HG03457 (cell line): Measurements from ENCODE around the gene IL13RA2.

Source experiments
- ATAC-seq: cut with Tn5 transposase; IDR thresholded peaks from one replicate; pipeline ENCODE4 v1.9.1; 2021; ENCODE audit warnings: moderate number of reproducible peaks; ENCODE audit not compliant: unreplicated experiment

The IL13RA2 gene

DNA sequence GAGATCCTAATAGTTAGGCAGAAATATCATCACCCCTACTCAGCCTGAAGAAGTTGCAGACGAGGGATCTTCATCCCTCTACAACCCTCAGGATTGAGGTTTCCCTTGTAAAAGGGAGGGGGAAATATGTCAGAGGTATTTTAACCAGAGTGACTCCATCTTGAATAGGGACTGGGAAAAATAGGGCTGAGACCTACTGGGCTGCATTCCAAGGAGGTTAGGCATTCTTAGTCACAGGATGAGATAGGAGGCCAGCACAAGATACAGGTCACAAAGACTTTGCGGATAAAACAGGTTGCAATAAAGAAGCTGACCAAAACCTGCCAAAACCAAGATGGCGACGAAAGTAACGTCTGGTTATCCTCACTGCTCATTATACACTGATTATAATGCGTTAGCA is 17.5 kb downstream of the IL13RA2 start:
- ATAC-seq, result no peak

DNA sequence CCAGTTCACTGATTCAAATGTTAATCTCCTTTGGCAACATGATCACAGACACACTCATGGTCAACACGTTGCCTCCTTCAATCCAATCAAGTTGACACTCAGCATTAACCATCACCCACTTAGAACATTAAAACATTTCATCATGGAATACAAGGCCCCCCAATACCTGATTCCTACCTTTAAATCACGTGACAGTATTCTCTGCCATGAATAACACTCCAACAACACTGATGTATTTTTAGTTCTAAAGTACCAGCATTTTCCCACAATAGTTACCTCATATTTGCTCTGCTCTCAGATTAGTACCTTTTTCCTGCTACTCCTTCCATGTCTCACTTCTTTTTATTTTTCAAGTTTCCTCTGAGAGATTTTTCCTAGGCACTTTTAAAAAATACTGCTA is 19.6 kb downstream of the IL13RA2 start:
- ATAC-seq, result no peak

DNA sequence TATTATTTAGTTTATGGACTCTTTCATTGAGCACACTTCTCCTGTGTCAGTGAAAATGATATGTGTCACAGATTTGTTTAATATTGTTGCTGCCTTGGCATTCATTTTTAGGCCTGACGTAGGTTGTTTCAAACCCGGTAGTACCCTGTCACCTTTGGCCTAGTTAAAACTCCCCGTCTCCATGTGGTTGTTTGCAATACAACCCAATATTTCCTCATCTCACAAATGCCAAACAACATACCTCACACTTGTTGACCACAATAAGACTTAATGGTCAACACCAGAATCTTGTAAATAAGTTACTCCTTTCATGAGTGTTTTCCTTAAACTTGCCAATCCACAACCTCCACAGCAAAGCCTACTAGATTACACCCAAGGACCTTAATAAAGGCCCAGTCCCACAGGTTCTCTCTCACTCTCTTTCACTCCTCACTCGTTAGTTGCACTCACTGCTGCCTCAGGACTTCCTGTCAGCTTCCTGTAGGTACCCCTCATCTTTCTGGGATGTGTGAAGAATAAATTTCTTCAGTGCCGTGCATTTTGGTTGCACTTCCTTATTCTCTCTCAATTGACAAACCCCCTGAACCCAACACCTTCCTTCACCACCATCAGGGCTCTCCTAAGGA is 31.3 kb downstream of the IL13RA2 start:
- no peak for ATAC-seq

DNA sequence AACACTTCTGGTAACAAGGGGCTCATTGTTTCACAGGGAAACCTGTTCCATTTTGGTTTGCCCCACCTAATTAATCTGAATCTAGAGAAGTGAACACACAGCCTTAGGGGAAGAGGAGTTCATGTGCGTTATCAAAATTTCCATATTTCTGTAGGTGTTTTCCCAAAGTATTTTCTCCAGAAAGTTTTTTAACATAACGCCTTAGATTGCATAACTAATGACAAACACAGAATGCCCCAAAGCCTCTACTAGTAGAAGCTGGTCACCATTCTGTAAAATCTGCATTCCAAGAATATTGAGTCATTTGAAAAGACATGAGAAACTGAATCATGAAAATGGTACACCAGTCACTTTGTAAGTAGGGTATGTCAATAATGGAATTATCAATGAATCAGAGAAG is 41.1 kb downstream of the IL13RA2 start:
- ATAC-seq, result no peak

DNA sequence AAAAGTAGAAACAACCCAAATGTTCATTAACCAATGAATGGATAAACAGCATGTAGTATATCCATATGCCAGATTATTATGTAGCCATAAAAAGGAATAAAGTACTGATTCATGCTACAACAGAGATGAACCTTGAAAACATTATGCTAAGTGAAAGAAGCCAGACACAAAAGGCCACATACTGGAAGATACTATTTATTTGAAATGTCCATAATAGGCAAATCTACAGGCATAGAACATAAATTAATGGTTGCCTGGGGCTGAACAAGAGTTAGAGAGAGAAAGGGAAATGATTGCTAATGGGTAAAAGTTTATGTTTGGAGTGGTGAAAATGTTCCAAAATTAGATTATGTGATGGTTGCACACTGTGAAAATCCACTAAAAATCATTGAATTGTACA is 44.4 kb downstream of the IL13RA2 start:
- ATAC-seq, result no peak

DNA sequence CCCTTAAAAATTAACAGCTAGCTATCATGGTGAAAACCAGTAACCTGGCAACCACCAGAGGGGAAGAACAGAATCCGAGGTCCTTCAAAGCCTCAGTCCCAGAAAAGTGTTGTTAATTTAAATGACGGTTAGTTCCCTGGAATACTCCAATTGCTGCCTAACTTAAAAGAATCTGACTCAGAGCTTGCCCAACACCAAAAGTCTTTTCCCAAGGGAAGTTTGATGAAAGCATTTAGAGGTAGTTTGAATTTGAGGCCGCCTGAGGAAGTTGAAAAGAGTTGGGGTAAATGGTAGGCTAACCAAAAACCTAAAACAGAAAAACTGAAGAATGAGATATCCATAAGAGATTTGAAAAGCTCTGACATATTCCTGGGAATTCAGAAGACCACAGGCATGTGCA is 46.6 kb downstream of the IL13RA2 start:
- no peak for ATAC-seq

DNA sequence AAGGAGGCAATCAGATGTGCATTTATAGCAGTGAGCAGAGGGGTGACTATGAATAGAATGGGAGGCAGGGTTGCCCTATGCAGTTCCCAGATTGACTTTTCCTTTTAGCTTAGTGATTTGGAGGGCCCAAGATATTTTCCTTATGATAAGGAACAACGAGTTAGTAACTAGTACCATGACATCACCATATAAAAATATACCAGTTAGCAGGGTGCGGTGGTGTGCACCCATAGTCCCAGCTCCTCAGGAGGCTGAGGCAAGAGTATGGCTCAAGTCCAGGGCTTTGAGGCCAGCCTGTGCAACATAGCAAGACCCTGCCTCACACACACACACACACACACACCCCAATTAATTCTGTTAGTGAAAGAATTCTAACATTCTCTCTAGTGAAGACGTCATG is 53.0 kb downstream of the IL13RA2 start:
- ATAC-seq, result no peak

DNA sequence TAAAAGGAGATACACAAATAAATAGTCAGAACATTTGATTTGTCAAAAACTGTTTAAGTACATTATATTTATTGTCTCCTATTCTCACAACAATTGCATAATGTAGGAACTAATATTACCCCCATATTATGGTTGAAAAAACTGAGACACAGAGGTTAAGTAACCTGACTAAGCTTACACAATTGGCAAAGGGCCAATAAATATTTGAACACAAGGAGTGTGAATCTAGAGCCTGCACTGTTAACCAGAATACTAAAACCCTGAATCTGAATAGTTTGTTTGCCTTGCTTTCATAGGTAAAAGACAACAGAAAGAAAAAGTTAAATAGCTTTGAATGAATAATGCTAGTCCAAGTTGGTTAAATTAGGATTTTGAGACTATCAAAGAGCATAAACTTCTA is 55.2 kb downstream of the IL13RA2 start:
- ATAC-seq, result no peak

DNA sequence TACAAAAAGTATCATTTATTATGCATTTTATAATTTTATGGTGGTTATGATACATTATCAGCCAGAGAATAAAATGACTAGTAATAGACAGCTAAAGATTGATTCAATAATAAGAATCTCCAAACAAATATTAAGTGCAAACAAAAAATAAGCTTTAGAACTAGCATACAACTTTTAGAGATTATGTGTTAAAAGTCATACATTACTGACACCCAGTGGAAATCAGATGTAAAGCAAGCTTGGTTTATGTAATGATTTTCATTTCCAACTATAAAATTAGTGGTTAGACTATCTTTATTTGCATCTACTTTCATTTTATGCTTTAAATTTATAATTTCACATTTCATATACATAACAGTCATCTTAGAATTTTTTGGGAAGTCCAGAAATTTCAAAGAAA is 57.7 kb downstream of the IL13RA2 start:
- ATAC-seq, result no peak
